DOHH2 (cell line): ENCODE measurements around the gene TMEM181.

Experiments
- EZH2phosphoT487 ChIP-seq: fragments of 200-600 bp; sonication (generic); IDR thresholded peaks from 2 replicates; pipeline ENCODE4 v1.6.1; 2017; ENCODE audit warnings: borderline replicate concordance, mild to moderate bottlenecking, antibody characterized with exemption, low read length, moderate library complexity, mixed read lengths
- TF ChIP-seq, protein P1 (sequence below): fragments of 200-600 bp; sonication (generic); IDR thresholded peaks from one replicate; pipeline ENCODE4 v1.5.1; 2014; ENCODE audit warnings: antibody characterized with exemption, mild to moderate bottlenecking, low read depth, low read length; ENCODE audit not compliant: poor library complexity, severe bottlenecking

DNA sequence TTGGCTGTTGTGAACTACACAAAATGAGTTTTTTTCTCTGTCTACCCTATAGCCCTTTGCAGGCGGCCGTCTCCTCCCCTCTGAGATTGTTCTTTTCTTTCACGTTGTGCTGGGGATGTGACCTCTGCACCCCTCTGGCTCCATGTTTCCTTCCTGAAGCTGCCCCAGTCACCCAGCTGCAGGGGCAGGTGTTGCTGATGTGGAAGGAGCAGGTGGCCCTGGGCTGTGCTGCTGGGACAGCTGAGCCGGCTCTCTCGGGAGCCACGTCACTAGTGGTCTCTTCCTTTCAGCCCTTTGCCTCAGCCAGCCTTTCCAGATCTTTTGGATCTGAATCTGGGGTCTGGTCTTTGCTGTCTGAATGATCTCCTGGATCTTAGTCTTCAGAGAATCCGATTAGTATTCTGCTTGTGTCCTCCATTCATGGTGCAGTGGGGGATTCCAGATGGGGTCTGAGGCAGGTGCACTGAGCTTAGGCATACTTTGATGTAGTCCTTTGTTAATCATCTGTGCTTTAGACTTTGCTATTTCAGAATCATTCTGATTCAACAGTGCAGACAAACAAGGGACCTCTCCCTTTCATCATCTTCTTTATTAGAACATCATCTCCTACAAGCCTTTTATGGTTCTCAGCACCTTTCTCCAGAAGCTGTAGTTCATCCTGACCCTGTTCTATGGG lies 31.4 kb downstream of the TMEM181 start:
- TF ChIP-seq, protein P1, sequence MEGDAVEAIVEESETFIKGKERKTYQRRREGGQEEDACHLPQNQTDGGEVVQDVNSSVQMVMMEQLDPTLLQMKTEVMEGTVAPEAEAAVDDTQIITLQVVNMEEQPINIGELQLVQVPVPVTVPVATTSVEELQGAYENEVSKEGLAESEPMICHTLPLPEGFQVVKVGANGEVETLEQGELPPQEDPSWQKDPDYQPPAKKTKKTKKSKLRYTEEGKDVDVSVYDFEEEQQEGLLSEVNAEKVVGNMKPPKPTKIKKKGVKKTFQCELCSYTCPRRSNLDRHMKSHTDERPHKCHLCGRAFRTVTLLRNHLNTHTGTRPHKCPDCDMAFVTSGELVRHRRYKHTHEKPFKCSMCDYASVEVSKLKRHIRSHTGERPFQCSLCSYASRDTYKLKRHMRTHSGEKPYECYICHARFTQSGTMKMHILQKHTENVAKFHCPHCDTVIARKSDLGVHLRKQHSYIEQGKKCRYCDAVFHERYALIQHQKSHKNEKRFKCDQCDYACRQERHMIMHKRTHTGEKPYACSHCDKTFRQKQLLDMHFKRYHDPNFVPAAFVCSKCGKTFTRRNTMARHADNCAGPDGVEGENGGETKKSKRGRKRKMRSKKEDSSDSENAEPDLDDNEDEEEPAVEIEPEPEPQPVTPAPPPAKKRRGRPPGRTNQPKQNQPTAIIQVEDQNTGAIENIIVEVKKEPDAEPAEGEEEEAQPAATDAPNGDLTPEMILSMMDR: no peak
- no peak for TF ChIP-seq EZH2phosphoT487
